IPS-20b (cell line): Measurements from ENCODE around the gene FADS3.

Experiments used
- H3K27ac ChIP-seq: one replicate; pipeline ENCODE4 v1.5.1; 2013; ENCODE audit warnings: low read length
- H3K27me3 ChIP-seq: 2 replicates; pipeline ENCODE4 v1.6.1; 2013; ENCODE audit warnings: mild to moderate bottlenecking, low read length, inconsistent platforms; ENCODE audit not compliant: insufficient read depth
- H3K36me3 ChIP-seq: 2 replicates; pipeline ENCODE4 v1.6.1; 2013; ENCODE audit warnings: low read depth, mild to moderate bottlenecking, inconsistent platforms, low read length, moderate library complexity; ENCODE audit not compliant: insufficient read depth
- H3K4me1 ChIP-seq: 2 replicates; pipeline ENCODE4 v1.6.1; 2013; ENCODE audit warnings: mild to moderate bottlenecking, control low read depth, inconsistent platforms, low read length, moderate library complexity; ENCODE audit not compliant: insufficient read depth
- H3K4me3 ChIP-seq: 2 replicates; pipeline ENCODE4 v1.5.1; 2013; ENCODE audit warnings: mild to moderate bottlenecking, low read length, inconsistent platforms
- H3K9ac ChIP-seq: 2 replicates; pipeline ENCODE4 v1.6.1; 2013; ENCODE audit warnings: low read depth, mild to moderate bottlenecking, inconsistent platforms, low read length, moderate library complexity
- H3K9me3 ChIP-seq: 2 replicates; pipeline ENCODE4 v1.6.1; 2013; ENCODE audit warnings: mild to moderate bottlenecking, low read depth, low read length, inconsistent platforms; ENCODE audit not compliant: insufficient read depth

The FADS3 gene, protein sequence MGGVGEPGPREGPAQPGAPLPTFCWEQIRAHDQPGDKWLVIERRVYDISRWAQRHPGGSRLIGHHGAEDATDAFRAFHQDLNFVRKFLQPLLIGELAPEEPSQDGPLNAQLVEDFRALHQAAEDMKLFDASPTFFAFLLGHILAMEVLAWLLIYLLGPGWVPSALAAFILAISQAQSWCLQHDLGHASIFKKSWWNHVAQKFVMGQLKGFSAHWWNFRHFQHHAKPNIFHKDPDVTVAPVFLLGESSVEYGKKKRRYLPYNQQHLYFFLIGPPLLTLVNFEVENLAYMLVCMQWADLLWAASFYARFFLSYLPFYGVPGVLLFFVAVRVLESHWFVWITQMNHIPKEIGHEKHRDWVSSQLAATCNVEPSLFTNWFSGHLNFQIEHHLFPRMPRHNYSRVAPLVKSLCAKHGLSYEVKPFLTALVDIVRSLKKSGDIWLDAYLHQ

GRCh38 chr11:61891331-61892084 lies at the start of gene FADS3:
FADS3 (minus strand) TSS chr11:61891545; CDS start chr11:61891381, 164 bp downstream.
- Histone ChIP-seq H3K27me3 (peaks cover 15% of the 10 kb centered on the region; the same call in 1 of the 2 replicates), H3K9me3 (no peaks in the 10 kb centered on the region), H3K4me1 (peaks cover 4% of the 10 kb centered on the region; the same call in 1 of the 2 replicates), H3K4me3 (peak within 1 kb of the TSS; percentile 73), H3K27ac (no peak within 1 kb of the TSS), H3K36me3 (no peaks in the 10 kb centered on the region), H3K9ac (peak within 1 kb of the TSS; percentile 58; the same call in 1 of the 2 replicates)

GRCh38 chr11:61940466-61940865 lies 49.1 kb upstream of the FADS3 start:
- Histone ChIP-seq H3K27me3 (no peaks in the 10 kb centered on the region), H3K9me3 (peaks cover 4% of the 10 kb centered on the region; the same call in 1 of the 2 replicates), H3K36me3 (no peaks in the 10 kb centered on the region), H3K9ac (no peak overlapping the region), H3K4me3 (no peak overlapping the region), H3K4me1 (no peaks in the 10 kb centered on the region), H3K27ac (no peak overlapping the region)

GRCh38 chr11:61935861-61936260 lies 44.5 kb upstream of the FADS3 start:
- Histone ChIP-seq H3K9ac (no peak overlapping the region), H3K4me1 (no peaks in the 10 kb centered on the region), H3K27ac (no peak overlapping the region)

DNA sequence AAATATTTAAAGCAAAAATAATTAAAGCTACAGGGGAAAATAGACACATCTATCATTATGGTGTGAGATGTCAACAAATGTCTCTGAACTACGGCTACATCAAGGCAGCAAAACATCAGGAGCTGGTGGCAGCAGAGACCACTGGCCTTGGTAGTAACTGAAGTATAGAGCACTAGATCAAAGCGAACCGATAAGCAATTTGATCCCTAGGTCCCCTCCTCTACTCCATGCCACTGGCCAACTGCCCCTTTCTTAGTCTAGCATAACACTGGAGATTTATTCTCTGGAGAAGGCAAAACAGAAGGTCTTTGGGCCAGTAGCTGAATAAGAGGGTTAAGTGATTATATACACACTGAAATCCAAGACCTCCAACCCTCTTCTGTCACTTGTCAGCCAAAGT lies 39.6 kb upstream of the FADS3 start:
- Histone ChIP-seq H3K4me1 (no peaks in the 10 kb centered on the region), H3K9ac (no peak overlapping the region), H3K4me3 (no peak overlapping the region), H3K27me3 (no peaks in the 10 kb centered on the region), H3K9me3 (peaks cover 4% of the 10 kb centered on the region), H3K27ac (no peak overlapping the region), H3K36me3 (no peaks in the 10 kb centered on the region)

More at GRCh38 chr11:61935861-61936260, 44.5 kb upstream of the FADS3 start:
- Histone ChIP-seq H3K4me3 (no peak overlapping the region), H3K27me3 (no peaks in the 10 kb centered on the region), H3K9me3 (peaks cover 8% of the 10 kb centered on the region), H3K36me3 (no peaks in the 10 kb centered on the region)

DNA sequence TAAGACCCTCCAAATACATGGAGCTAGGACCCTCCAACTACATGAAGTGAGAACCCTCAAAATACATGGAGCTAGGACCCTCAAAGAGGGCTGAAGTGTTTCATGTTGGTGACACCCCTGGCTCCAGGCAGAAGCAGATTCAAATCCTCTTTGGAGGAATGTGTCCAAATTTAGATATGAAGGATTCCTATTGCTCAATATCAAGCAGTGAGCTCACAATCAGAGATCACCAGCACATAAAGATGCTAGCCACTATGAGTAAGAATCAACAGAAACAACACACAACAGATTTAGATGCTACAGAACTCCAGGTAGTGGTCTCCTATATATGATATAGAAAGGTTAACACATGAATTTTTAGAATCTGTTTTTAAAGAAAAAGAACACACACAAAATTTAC lies 37.3 kb upstream of the FADS3 start:
- H3K9me3 ChIP-seq, result peaks cover 4% of the 10 kb centered on the region
- no peak overlapping the region for H3K9ac ChIP-seq
- H3K27me3 ChIP-seq, result no peaks in the 10 kb centered on the region
- no peak overlapping the region for H3K4me3 ChIP-seq
- no peaks in the 10 kb centered on the region for H3K36me3 ChIP-seq
- no peak overlapping the region for H3K27ac ChIP-seq
- peaks cover 2% of the 10 kb centered on the region; the same call in 1 of the 2 replicates for H3K4me1 ChIP-seq

GRCh38 chr11:61927501-61927900 lies 36.2 kb upstream of the FADS3 start:
- H3K27me3 ChIP-seq, result no peaks in the 10 kb centered on the region
- H3K36me3 ChIP-seq, result no peaks in the 10 kb centered on the region
- no peaks in the 10 kb centered on the region for H3K9me3 ChIP-seq
- H3K27ac ChIP-seq, result no peak overlapping the region
- no peak overlapping the region for H3K4me3 ChIP-seq
- no peak overlapping the region for H3K9ac ChIP-seq
- peaks cover 11% of the 10 kb centered on the region; the same call in 1 of the 2 replicates for H3K4me1 ChIP-seq

- H3K9ac ChIP-seq, result no peak overlapping the region
Observed at GRCh38 chr11:61926235-61926634, 34.9 kb upstream of the FADS3 start.

DNA sequence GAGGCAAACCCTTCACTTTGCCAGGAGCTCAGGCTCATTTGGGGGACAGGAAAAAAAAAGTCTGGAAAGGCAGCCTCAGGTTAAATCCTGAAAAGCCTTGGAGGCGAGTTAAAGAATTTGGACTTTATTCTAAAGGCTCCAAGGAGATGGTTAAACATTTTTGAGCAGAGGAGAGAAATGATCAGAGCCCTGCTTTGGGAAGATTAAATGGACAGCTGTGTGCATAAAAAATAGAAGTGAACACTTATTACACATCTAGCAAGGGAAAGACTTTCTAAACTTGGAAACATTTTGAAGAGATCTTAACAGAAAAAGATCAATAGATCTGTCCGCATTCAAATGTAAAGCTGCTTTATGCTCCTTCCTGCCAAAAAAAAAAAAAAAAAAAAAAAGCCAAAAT lies 34.4 kb upstream of the FADS3 start:
- Histone ChIP-seq H3K27me3 (no peaks in the 10 kb centered on the region), H3K4me3 (no peak overlapping the region), H3K27ac (no peak overlapping the region), H3K36me3 (no peaks in the 10 kb centered on the region), H3K4me1 (peaks cover 11% of the 10 kb centered on the region; the same call in 1 of the 2 replicates), H3K9ac (no peak overlapping the region), H3K9me3 (no peaks in the 10 kb centered on the region)

More at GRCh38 chr11:61926235-61926634, 34.9 kb upstream of the FADS3 start:
- Histone ChIP-seq H3K27me3 (no peaks in the 10 kb centered on the region), H3K27ac (no peak overlapping the region), H3K36me3 (no peaks in the 10 kb centered on the region), H3K9me3 (no peaks in the 10 kb centered on the region), H3K4me3 (no peak overlapping the region), H3K4me1 (peaks cover 11% of the 10 kb centered on the region; the same call in 1 of the 2 replicates)

DNA sequence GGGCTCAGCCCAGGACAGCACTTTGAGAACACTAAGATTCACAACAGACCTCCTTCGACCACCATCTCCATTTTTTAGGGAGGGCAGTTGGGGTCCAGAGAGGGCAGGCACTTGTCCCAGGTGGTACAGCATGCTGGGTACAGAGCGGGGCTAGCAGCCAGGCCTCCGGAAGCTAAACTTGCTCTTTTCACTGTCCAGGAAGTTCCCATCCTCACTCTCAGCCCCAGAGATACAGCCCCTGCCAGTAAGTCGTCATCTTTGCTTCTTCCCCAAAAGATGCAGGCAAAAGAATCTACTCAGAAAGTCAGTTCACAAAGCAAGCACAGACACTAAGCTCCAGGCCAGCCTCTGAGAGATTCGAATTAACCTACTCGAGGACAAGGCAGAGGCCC lies 32.7 kb upstream of the FADS3 start:
- no peak overlapping the region for H3K4me3 ChIP-seq
- H3K9me3 ChIP-seq, result no peaks in the 10 kb centered on the region
- peaks cover 4% of the 10 kb centered on the region for H3K27me3 ChIP-seq
- H3K9ac ChIP-seq, result peak overlapping the region; percentile 30; the same call in 1 of the 2 replicates
- no peak overlapping the region for H3K27ac ChIP-seq
- no peaks in the 10 kb centered on the region for H3K36me3 ChIP-seq
- H3K4me1 ChIP-seq, result peaks cover 11% of the 10 kb centered on the region; the same call in 1 of the 2 replicates

GRCh38 chr11:61923166-61924063 lies 32.1 kb upstream of the FADS3 start:
- peaks cover 10% of the 10 kb centered on the region for H3K27me3 ChIP-seq
- H3K36me3 ChIP-seq, result no peaks in the 10 kb centered on the region
- H3K4me1 ChIP-seq, result peaks cover 11% of the 10 kb centered on the region; the same call in 1 of the 2 replicates
- no peaks in the 10 kb centered on the region for H3K9me3 ChIP-seq
- peak overlapping the region; percentile 30; the same call in 1 of the 2 replicates for H3K9ac ChIP-seq
- H3K27ac ChIP-seq, result no peak overlapping the region
- H3K4me3 ChIP-seq, result no peak overlapping the region

GRCh38 chr11:61922539-61922938 lies 31.2 kb upstream of the FADS3 start:
- no peak overlapping the region for H3K27ac ChIP-seq
- H3K27me3 ChIP-seq, result peaks cover 19% of the 10 kb centered on the region
- no peak overlapping the region for H3K9ac ChIP-seq
- H3K4me3 ChIP-seq, result no peak overlapping the region
- H3K4me1 ChIP-seq, result peaks cover 11% of the 10 kb centered on the region; the same call in 1 of the 2 replicates
- no peaks in the 10 kb centered on the region for H3K36me3 ChIP-seq
- no peaks in the 10 kb centered on the region for H3K9me3 ChIP-seq
